Right atrium auricular region (tissue), 2 donors: ENCODE measurements around the gene KRT77. TPM values are rescaled to one million over a fixed set of nuclear protein-coding genes. Genes with fewer than 3 reads are reported as not detected.

Experiments
- DNase-seq: peaks from one replicate; pipeline ENCODE4 v3.0.0-alpha.2; 2019; ENCODE audit warnings: low spot score
- H3K27ac ChIP-seq, 2 donors: fragments of 200-600 bp; sonication (generic); 1 replicate in 1 of 2; 2 replicates in 1 of 2; pipeline ENCODE4 v1.5.1; 2016 to 2019
- H3K27me3 ChIP-seq, 2 donors: fragments of 200-600 bp; sonication (generic); one replicate each; pipeline versions ENCODE4 v1.5.1 to v1.6.0; 2017 to 2019
- H3K36me3 ChIP-seq: fragments of 200-600 bp; sonication (generic); one replicate; pipeline ENCODE4 v1.5.1; 2016
- H3K4me1 ChIP-seq, 2 donors: fragments of 200-600 bp; sonication (generic); one replicate each; pipeline versions ENCODE4 v1.5.1 to v1.6.0; 2017 to 2019
- H3K4me3 ChIP-seq, 2 donors: fragments of 200-600 bp; sonication (generic); 1 replicate in 1 of 2; 2 replicates in 1 of 2; pipeline ENCODE4 v1.5.1; 2017 to 2019; ENCODE audit warnings: mild to moderate bottlenecking in 1 of 2, moderate library complexity in 1 of 2
- H3K9me3 ChIP-seq, 2 donors: fragments of 200-600 bp; sonication (generic); one replicate each; pipeline ENCODE4 v1.5.1; 2019
- total RNA-seq, 2 donors: library from RNA; depleted of rRNA; stranded (reverse); fragments of >200 nt; gene quantifications; one replicate each; pipeline ENCODE4 v1.1.0, GENCODE V29; 2016
- TF ChIP-seq, protein P1 (sequence below), 2 donors: fragments of 200-600 bp; sonication (generic); IDR thresholded peaks; one replicate each; pipeline ENCODE4 v1.5.1; 2019; ENCODE audit warnings: antibody characterized with exemption in 2 of 2

KRT77 gene
- total RNA-seq, 2 donors from 2014 or later: not detected

DNA sequence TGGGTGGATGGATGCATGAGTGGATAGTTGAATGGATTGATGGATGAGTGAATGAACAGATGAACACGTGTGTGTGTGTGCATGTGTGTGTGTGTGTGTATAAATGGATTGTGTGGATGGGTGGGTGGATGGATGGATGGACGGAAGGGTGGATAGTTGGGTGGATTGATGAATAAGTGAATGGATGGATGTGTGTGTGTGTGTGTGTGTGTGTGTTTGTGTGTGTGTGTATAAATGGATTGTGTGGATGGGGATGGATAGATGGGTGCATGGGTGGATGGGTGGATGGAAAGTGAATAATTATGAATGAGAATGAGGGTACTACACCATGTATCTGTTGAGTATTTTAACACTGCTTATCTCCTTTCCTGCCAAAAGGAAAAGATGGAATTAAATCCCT lies 986 bp downstream of the KRT77 start:
- Histone ChIP-seq H3K4me3 (no peak overlapping the region), H3K4me1 (peaks cover 0 to 11% of the 10 kb centered on the region in 2 donors), H3K36me3 (no peaks in the 10 kb centered on the region), H3K27ac (no peak overlapping the region), H3K27me3 (no peaks in the 10 kb centered on the region), H3K9me3 (no peaks in the 10 kb centered on the region)
- TF ChIP-seq, protein P1, sequence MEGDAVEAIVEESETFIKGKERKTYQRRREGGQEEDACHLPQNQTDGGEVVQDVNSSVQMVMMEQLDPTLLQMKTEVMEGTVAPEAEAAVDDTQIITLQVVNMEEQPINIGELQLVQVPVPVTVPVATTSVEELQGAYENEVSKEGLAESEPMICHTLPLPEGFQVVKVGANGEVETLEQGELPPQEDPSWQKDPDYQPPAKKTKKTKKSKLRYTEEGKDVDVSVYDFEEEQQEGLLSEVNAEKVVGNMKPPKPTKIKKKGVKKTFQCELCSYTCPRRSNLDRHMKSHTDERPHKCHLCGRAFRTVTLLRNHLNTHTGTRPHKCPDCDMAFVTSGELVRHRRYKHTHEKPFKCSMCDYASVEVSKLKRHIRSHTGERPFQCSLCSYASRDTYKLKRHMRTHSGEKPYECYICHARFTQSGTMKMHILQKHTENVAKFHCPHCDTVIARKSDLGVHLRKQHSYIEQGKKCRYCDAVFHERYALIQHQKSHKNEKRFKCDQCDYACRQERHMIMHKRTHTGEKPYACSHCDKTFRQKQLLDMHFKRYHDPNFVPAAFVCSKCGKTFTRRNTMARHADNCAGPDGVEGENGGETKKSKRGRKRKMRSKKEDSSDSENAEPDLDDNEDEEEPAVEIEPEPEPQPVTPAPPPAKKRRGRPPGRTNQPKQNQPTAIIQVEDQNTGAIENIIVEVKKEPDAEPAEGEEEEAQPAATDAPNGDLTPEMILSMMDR (IDR thresholded peaks at IDR 0.05): no peak
- DNase-seq: no peak

DNA sequence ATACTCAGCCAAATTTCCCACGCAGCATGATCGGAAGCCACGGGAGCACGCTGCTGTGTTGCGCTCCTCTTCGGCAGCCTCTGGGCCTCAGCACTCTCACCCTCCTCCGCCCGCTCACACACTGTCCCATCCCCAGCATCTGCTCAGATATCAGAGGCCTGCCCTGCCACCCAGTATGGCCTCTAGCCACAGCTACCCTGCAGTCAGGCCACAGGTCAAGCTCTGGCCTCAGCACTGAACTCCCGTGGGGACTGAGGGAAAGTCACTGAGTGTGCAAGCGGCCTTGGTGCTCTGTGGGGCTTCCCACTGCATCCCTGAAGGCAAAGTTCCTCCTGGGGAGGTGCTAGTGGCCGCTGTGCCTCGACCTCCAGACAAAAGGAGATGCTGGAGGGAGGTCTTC lies 2.0 kb downstream of the KRT77 start:
- peaks cover 0 to 11% of the 10 kb centered on the region in 2 donors for H3K4me1 ChIP-seq
- no peaks in the 10 kb centered on the region for H3K9me3 ChIP-seq
- H3K27me3 ChIP-seq: no peaks in the 10 kb centered on the region
- no peaks in the 10 kb centered on the region for H3K36me3 ChIP-seq
- H3K27ac ChIP-seq: no peak overlapping the region
- DNase-seq: no peak
- no peak overlapping the region for H3K4me3 ChIP-seq
- TF ChIP-seq, protein P1 (IDR thresholded peaks at IDR 0.05): no peak

GRCh38 chr12:52699960-52700359 lies 3.4 kb downstream of the KRT77 start:
- no peaks in the 10 kb centered on the region for H3K36me3 ChIP-seq
- H3K27me3 ChIP-seq: no peaks in the 10 kb centered on the region
- H3K4me1 ChIP-seq: peaks cover 0 to 11% of the 10 kb centered on the region in 2 donors
- H3K4me3 ChIP-seq: no peak overlapping the region
- TF ChIP-seq, protein P1 (IDR thresholded peaks at IDR 0.05): no peak
- H3K27ac ChIP-seq: no peak overlapping the region
- no peaks in the 10 kb centered on the region for H3K9me3 ChIP-seq
- no peak for DNase-seq

DNA sequence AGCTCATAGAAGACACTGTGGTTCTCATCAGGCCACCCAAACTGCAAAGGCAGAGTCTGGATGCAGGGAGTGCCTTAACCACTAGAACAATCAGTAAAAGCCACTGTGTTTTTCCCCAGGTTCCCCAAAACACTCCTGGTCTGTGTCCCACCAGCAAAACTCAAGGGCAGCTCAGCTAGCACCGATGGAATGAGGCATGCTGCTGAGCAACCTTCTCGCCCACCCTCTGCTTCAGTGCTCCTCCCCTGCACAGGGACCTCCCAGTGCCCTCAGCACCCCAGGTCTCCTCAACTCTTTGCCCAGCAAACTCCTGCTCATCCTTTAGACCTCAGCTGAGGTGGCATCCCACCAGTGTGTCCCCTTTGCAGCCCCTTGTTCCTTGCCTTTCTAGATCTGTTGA lies 4.0 kb downstream of the KRT77 start:
- no peak overlapping the region for H3K4me3 ChIP-seq
- no peak for DNase-seq
- TF ChIP-seq, protein P1 (IDR thresholded peaks at IDR 0.05): no peak
- no peaks in the 10 kb centered on the region for H3K9me3 ChIP-seq
- H3K36me3 ChIP-seq: no peaks in the 10 kb centered on the region
- H3K4me1 ChIP-seq: peaks cover 0 to 11% of the 10 kb centered on the region in 2 donors
- no peaks in the 10 kb centered on the region for H3K27me3 ChIP-seq
- H3K27ac ChIP-seq: no peak overlapping the region

DNA sequence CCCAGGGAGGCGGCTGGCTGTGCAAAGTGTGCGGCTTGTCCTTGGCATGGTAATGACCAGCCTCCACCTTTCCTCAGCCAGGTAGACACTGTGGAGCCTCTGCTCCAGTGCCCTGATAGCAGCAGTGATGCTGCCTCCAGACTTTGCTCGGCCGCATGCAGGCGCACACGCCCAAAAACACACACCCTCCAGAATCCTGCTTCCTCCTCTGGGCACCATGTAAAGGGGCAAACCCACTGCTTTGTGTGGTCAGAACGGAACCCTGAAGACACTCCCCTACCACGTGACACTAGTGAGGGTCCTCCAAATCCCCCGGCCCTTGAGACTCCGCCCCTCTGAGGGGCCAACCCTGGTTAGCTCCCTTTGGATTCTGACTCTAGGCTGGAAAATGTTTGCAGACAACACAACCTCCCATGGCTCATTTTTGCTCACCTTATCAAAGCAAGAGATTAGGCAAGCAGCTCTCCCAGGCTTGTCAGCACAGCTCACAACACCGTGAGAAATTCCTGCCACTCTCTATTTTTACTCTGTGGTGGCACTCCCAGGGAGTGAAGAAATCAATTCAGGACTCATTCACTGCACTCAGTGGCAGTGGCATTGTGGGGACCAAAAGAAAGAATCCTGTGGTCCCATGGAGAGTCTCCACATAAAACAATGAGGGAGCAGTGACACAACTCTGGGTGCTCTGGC lies 4.5 kb downstream of the KRT77 start:
- Histone ChIP-seq H3K36me3 (no peaks in the 10 kb centered on the region), H3K27me3 (no peaks in the 10 kb centered on the region), H3K4me3 (no peak overlapping the region), H3K4me1 (peaks cover 0 to 11% of the 10 kb centered on the region in 2 donors), H3K27ac (no peak overlapping the region), H3K9me3 (no peaks in the 10 kb centered on the region)
- TF ChIP-seq, protein P1 (IDR thresholded peaks at IDR 0.05): no peak
- no peak for DNase-seq
